ENCODE results near the gene DUSP28. TPM values are rescaled to one million over a fixed set of nuclear protein-coding genes. Genes with fewer than 3 reads are reported as not detected.

Gene DUSP28
- total RNA-seq, 2 donors from 2014 or later: 3.9 to 5.3 TPM

- H3K4me1 ChIP-seq: peaks cover 30% of the 10 kb centered on the region
- TF ChIP-seq, protein P1, sequence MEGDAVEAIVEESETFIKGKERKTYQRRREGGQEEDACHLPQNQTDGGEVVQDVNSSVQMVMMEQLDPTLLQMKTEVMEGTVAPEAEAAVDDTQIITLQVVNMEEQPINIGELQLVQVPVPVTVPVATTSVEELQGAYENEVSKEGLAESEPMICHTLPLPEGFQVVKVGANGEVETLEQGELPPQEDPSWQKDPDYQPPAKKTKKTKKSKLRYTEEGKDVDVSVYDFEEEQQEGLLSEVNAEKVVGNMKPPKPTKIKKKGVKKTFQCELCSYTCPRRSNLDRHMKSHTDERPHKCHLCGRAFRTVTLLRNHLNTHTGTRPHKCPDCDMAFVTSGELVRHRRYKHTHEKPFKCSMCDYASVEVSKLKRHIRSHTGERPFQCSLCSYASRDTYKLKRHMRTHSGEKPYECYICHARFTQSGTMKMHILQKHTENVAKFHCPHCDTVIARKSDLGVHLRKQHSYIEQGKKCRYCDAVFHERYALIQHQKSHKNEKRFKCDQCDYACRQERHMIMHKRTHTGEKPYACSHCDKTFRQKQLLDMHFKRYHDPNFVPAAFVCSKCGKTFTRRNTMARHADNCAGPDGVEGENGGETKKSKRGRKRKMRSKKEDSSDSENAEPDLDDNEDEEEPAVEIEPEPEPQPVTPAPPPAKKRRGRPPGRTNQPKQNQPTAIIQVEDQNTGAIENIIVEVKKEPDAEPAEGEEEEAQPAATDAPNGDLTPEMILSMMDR (IDR thresholded peaks at IDR 0.05): no peak
- DNase-seq: peak; percentile 48
- intact Hi-C loops (cut with DNase I): no loop called here
- H3K27ac ChIP-seq: peak overlapping the region; percentile 96
- no peaks in the 10 kb centered on the region for H3K36me3 ChIP-seq
- no peaks in the 10 kb centered on the region for H3K9me3 ChIP-seq
- H3K4me3 ChIP-seq: peak overlapping the region; percentile 60
- peak overlapping the region; percentile 61 to 89 for H3K9ac ChIP-seq (ENCODE audit: low read depth in 2 of 2, low read length in 2 of 2)
- H3K27me3 ChIP-seq: no peaks in the 10 kb centered on the region
Observed at GRCh38 chr2:240567137-240567871, 7.1 kb downstream of the DUSP28 start.

DNA sequence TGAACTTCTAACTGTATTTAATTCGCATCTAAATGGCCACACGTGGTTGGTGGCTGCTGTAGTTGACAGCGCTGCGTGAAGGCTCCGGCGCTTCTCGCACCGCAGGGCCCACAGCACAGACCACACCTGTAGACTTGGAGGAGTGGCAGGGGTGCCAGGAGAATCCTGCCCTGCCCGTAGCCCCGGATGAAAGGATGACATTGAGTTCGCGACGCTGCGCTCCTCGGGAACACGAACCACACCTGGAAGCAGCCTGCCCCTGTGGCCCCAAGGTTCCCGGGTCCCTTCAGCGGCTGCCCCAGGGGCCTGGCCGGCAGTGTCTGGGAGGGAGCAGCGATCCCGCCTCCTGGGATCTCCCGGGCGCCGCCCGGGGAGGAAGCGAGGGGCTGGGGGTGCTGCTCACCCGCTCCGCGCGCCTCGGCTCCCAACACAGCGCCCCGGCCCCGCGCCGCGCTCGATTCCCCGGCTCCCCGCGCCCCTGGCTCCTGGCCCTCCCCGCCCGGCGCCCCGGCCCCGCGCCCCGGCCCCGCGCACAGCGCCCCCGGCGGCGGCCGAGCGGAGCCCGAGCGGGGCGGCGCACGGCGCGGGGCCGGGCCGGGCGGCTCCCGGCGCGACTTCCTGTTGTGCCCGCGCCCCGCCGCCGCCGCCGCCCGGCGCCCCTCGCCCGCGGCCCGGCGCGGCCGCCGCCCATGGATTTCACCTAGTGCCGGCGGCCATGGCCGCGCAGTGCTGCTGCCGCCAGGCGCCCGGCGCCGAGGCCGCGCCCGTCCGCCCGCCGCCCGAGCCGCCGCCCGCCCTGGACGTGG lies 7.9 kb downstream of the DUSP28 start, which contains the start of gene RNPEPL1:
TSS of gene RNPEPL1 (plus strand) at position 613 of the 806 bp plus-strand sequence. CDS start at position 716, 103 bp downstream.
- Histone ChIP-seq H3K36me3 (no peaks in the 10 kb centered on the region), H3K27me3 (no peaks in the 10 kb centered on the region), H3K4me3 (peak within 1 kb of the TSS; percentile 86), H3K27ac (peak within 1 kb of the TSS; percentile 96), H3K9me3 (no peaks in the 10 kb centered on the region), H3K9ac (ENCODE audit: low read depth in 2 of 2, low read length in 2 of 2) (peak within 1 kb of the TSS; percentile 75 to 89), H3K4me1 (peaks cover 30% of the 10 kb centered on the region)
- TF ChIP-seq, protein P1 (IDR thresholded peaks at IDR 0.05): no peak
- intact Hi-C loops (cut with DNase I): no loop called here
- DNase-seq: peak; percentile 57

- DNase-seq: peak; percentile 57
- TF ChIP-seq, protein P1 (IDR thresholded peaks at IDR 0.05): no peak
- H3K9ac ChIP-seq (ENCODE audit: low read depth in 2 of 2, low read length in 2 of 2): peak overlapping the region; percentile 75 to 86
- H3K36me3 ChIP-seq: no peaks in the 10 kb centered on the region
- peak overlapping the region; percentile 65 for H3K27ac ChIP-seq
- H3K4me3 ChIP-seq: peak overlapping the region; percentile 86
- intact Hi-C loops (cut with DNase I): no loop called here
- H3K4me1 ChIP-seq: peaks cover 30% of the 10 kb centered on the region
- no peaks in the 10 kb centered on the region for H3K27me3 ChIP-seq
- no peaks in the 10 kb centered on the region for H3K9me3 ChIP-seq
Observed at GRCh38 chr2:240568678-240569522, 8.7 kb downstream of the DUSP28 start.

DNA sequence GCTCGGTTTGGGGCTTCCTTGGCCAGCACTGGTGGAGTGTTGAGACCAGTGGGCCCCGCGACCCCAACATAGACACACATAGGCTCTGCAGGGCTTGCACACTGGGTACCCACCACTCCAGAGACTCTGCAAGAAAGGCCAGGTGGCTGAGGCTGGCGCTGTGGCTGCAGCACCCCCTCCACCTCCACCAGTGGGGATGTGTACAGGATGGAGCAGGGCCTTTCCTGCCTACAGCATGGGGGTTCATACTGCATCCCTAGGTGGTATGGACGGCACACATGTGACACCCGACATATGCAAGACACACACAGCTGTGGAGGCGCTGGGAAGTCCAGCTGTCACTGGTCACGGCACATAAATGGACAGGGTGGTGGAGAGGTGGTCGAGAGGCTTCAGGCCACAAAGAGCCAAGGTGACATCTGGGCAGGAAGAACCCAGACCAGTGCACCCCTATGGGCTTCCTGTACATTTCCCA lies 9.4 kb downstream of the DUSP28 start:
- intact Hi-C loops (cut with DNase I): no loop called here

More for the DNA sequence above, 9.4 kb downstream of the DUSP28 start:
- no peak overlapping the region for H3K27ac ChIP-seq
- H3K4me1 ChIP-seq: peaks cover 30% of the 10 kb centered on the region
- no peaks in the 10 kb centered on the region for H3K27me3 ChIP-seq
- TF ChIP-seq, protein P1 (IDR thresholded peaks at IDR 0.05): no peak
- H3K36me3 ChIP-seq: no peaks in the 10 kb centered on the region
- DNase-seq: no peak
- peak overlapping the region; percentile 75 to 86 for H3K9ac ChIP-seq (ENCODE audit: low read depth in 2 of 2, low read length in 2 of 2)
- H3K4me3 ChIP-seq: peak overlapping the region; percentile 86
- H3K9me3 ChIP-seq: no peaks in the 10 kb centered on the region
